H1 (cell line): ENCODE data around the gene GNAI2. TPM values are rescaled to one million over a fixed set of nuclear protein-coding genes. Genes with fewer than 3 reads are reported as not detected.

Experiments used
- CTCF ChIA-PET: fragments of 300-600 bp; sonication (Branson Sonifier 250); formaldehyde crosslinking; loops from one replicate; lab custom pipeline; 2021; ENCODE audit not compliant: partially characterized antibody; lab: Charles Lee
- POLR2A ChIA-PET: fragments of 300-600 bp; sonication (Branson Sonifier 250); formaldehyde crosslinking; loops from one replicate; lab custom pipeline; 2021; ENCODE audit warnings: inconsistent platforms; ENCODE audit not compliant: partially characterized antibody; lab: Charles Lee
- DNase-seq, 2 experiments: peaks; one replicate each; pipeline versions ENCODE4 v3.0.0 to v3.0.0-alpha.2; 2010 to 2022; ENCODE audit warnings: low spot score in 2 of 2, low read depth in 1 of 2, mixed read lengths in 1 of 2
- FAIRE-seq: peaks from 2 replicates; lab custom pipeline; 2011; peaks lifted over from hg19 to GRCh38; lab: Jason Lieb, UNC
- H2AFZ ChIP-seq: 2 replicates; pipeline ENCODE4 v1.8.1; 2012; ENCODE audit warnings: low read length, inconsistent platforms
- H2AK5ac ChIP-seq: 2 replicates; pipeline ENCODE4 v1.6.1; 2013; ENCODE audit warnings: low read depth, low read length
- H2BK120ac ChIP-seq: replicated peaks from 2 replicates; pipeline ENCODE3; 2013; ENCODE audit warnings: low read depth, low read length, inconsistent platforms
- H2BK12ac ChIP-seq: 2 replicates; pipeline ENCODE4 v1.6.1; 2013; ENCODE audit warnings: low read depth, low read length
- H2BK15ac ChIP-seq: 2 replicates; pipeline ENCODE4 v1.6.1; 2013; ENCODE audit warnings: low read length
- H2BK20ac ChIP-seq: 2 replicates; pipeline ENCODE4 v1.6.1; 2013; ENCODE audit warnings: low read length
- H2BK5ac ChIP-seq: 2 replicates; pipeline ENCODE4 v1.6.1; 2013; ENCODE audit warnings: low read depth, low read length
- H3K14ac ChIP-seq: 2 replicates; pipeline ENCODE4 v1.6.1; 2013; ENCODE audit warnings: inconsistent platforms; ENCODE audit not compliant: insufficient read length
- H3K18ac ChIP-seq: 2 replicates; pipeline ENCODE4 v1.6.1; 2013; ENCODE audit warnings: low read length; ENCODE audit errors: extremely low read depth
- H3K23ac ChIP-seq: 2 replicates; pipeline ENCODE4 v1.6.1; 2013; ENCODE audit warnings: inconsistent platforms; ENCODE audit not compliant: insufficient read length
- H3K23me2 ChIP-seq: 2 replicates; pipeline ENCODE4 v1.6.1; 2013; ENCODE audit warnings: low read depth, low read length
- H3K27ac ChIP-seq: 2 replicates; pipeline ENCODE4 v1.6.1; 2011; ENCODE audit warnings: low read depth, low read length, inconsistent platforms
- H3K27me3 ChIP-seq, 4 experiments: replicated peaks in 1 of 4; 1 replicate in 1 of 4; 2 replicates in 3 of 4; pipeline versions ENCODE4 v1.6.1 to v1.8.1; 2011 to 2013; ENCODE audit warnings: low read length in 3 of 4, mild to moderate bottlenecking in 3 of 4, inconsistent platforms in 2 of 4, mixed read lengths in 2 of 4, moderate library complexity in 1 of 4; ENCODE audit not compliant: control insufficient read depth in 3 of 4, insufficient read depth in 3 of 4; ENCODE audit errors: extremely low read depth in 1 of 4
- H3K36me3 ChIP-seq, 4 experiments: 2 replicates each; pipeline versions ENCODE4 v1.6.1 to v1.8.1; 2011 to 2013; ENCODE audit warnings: mild to moderate bottlenecking in 4 of 4, low read length in 3 of 4, moderate library complexity in 2 of 4, control low read depth in 1 of 4, inconsistent platforms in 1 of 4; ENCODE audit not compliant: insufficient read depth in 4 of 4, control insufficient read depth in 2 of 4
- H3K4ac ChIP-seq: replicated peaks from 2 replicates; pipeline ENCODE3; 2013; ENCODE audit warnings: low read length, low read depth, mixed read lengths, inconsistent platforms; ENCODE audit not compliant: insufficient read length
- H3K4me1 ChIP-seq, 4 experiments: replicated peaks in 1 of 4; 1 replicate in 1 of 4; 2 replicates in 3 of 4; pipeline versions ENCODE4 v1.6.1 to v1.8.1; 2011 to 2013; ENCODE audit warnings: low read length in 3 of 4, inconsistent platforms in 2 of 4, mixed read lengths in 1 of 4; ENCODE audit not compliant: insufficient read depth in 4 of 4, control insufficient read depth in 3 of 4
- H3K4me2 ChIP-seq, 2 experiments: 2 replicates each; pipeline versions ENCODE4 v1.6.1 to v1.8.1; 2011 to 2013; ENCODE audit warnings: low read depth in 2 of 2, low read length in 2 of 2, control low read depth in 1 of 2, inconsistent platforms in 1 of 2, mild to moderate bottlenecking in 1 of 2; ENCODE audit not compliant: insufficient read depth in 1 of 2
- H3K4me3 ChIP-seq, 4 experiments: fragments of 200-600, 300-600 bp in 1 of 4; sonication (generic), shearing (Covaris generic), sonication (Bioruptor Twin) in 1 of 4; 2 replicates each; pipeline versions ENCODE4 v1.5.1 to v1.8.1; 2011 to 2016; ENCODE audit warnings: low read length in 4 of 4, low read depth in 3 of 4, control low read depth in 2 of 4, inconsistent platforms in 2 of 4, mild to moderate bottlenecking in 2 of 4, mixed read lengths in 1 of 4, moderate library complexity in 1 of 4; ENCODE audit not compliant: insufficient read depth in 2 of 4; ENCODE audit errors: extremely low read depth in 1 of 4
- H3K56ac ChIP-seq: replicated peaks from 2 replicates; pipeline ENCODE3; 2013; ENCODE audit warnings: low read depth, mild to moderate bottlenecking, mixed read lengths, low read length, inconsistent platforms; ENCODE audit not compliant: insufficient read length
- H3K79me1 ChIP-seq: 2 replicates; pipeline ENCODE4 v1.6.1; 2013; ENCODE audit warnings: low read depth, low read length, control low read depth
- H3K79me2 ChIP-seq, 2 experiments: 2 replicates each; pipeline versions ENCODE4 v1.6.1 to v1.8.1; 2012 to 2013; ENCODE audit warnings: low read length in 2 of 2, mild to moderate bottlenecking in 2 of 2, inconsistent platforms in 1 of 2; ENCODE audit not compliant: insufficient read depth in 2 of 2, control insufficient read depth in 1 of 2
- H3K9ac ChIP-seq, 4 experiments: replicated peaks in 1 of 4; 1 replicate in 1 of 4; 2 replicates in 3 of 4; pipeline versions ENCODE4 v1.6.1 to v1.8.1; 2011 to 2013; ENCODE audit warnings: low read depth in 3 of 4, low read length in 3 of 4, control low read depth in 2 of 4, mild to moderate bottlenecking in 2 of 4, moderate library complexity in 2 of 4, inconsistent platforms in 1 of 4; ENCODE audit errors: extremely low read depth in 1 of 4
- H3K9me3 ChIP-seq, 2 experiments: 2 replicates each; pipeline versions ENCODE4 v1.6.1 to v1.8.1; 2012 to 2013; ENCODE audit warnings: mild to moderate bottlenecking in 2 of 2, moderate library complexity in 2 of 2, control low read depth in 1 of 2, inconsistent platforms in 1 of 2, low read depth in 1 of 2, low read length in 1 of 2, mixed read lengths in 1 of 2; ENCODE audit not compliant: insufficient read depth in 2 of 2
- H4K20me1 ChIP-seq, 2 experiments: replicated peaks in 1 of 2; 2 replicates each; pipeline versions ENCODE3 to v1.8.1; 2011 to 2013; ENCODE audit warnings: inconsistent platforms in 2 of 2, low read length in 2 of 2, mild to moderate bottlenecking in 1 of 2; ENCODE audit not compliant: insufficient read depth in 2 of 2, control insufficient read depth in 1 of 2
- H4K5ac ChIP-seq: 2 replicates; pipeline ENCODE4 v1.6.1; 2013; ENCODE audit warnings: low read length, low read depth, mixed read lengths, inconsistent platforms; ENCODE audit not compliant: insufficient read length
- H4K8ac ChIP-seq: 2 replicates; pipeline ENCODE4 v1.8.0; 2013; ENCODE audit warnings: mild to moderate bottlenecking, moderate library complexity, low read length, inconsistent platforms; ENCODE audit not compliant: insufficient read depth; ENCODE audit errors: extremely low read depth
- H4K91ac ChIP-seq: replicated peaks from 2 replicates; pipeline ENCODE3; 2013; ENCODE audit warnings: low read length, mixed read lengths, inconsistent platforms; ENCODE audit not compliant: insufficient read length
- ATF2 ChIP-seq: IDR thresholded peaks from 2 replicates; pipeline ENCODE4 v1.6.1; 2012; ENCODE audit warnings: low read length, inconsistent platforms
- CTCF ChIP-seq, 3 experiments: IDR thresholded peaks; 1 replicate in 2 of 3; 2 replicates in 1 of 3; pipeline versions ENCODE4 v1.5.1 to v1.6.1; 2011; ENCODE audit warnings: low read length in 3 of 3, mild to moderate bottlenecking in 3 of 3, inconsistent platforms in 2 of 3, low read depth in 1 of 3, moderate library complexity in 1 of 3; ENCODE audit not compliant: insufficient read depth in 1 of 3; ENCODE audit errors: control extremely low read depth in 1 of 3
- MAFK ChIP-seq: IDR thresholded peaks from 2 replicates; pipeline ENCODE4 v1.6.1; 2012; ENCODE audit warnings: low read depth, mild to moderate bottlenecking, improper control_type of control experiment, low read length
- PHF8 ChIP-seq: fragments of 200-600 bp; sonication (generic); conservative IDR thresholded peaks from 2 replicates; pipeline ENCODE4 v1.7.1; 2012; ENCODE audit warnings: low read depth, mild to moderate bottlenecking, inconsistent platforms, low read length, moderate library complexity
- POLR2A ChIP-seq, 2 experiments: IDR thresholded peaks; 1 replicate in 1 of 2; 2 replicates in 1 of 2; pipeline ENCODE4 v1.6.1; 2011; ENCODE audit warnings: low read depth in 2 of 2, low read length in 2 of 2, mild to moderate bottlenecking in 2 of 2; ENCODE audit errors: control extremely low read depth in 1 of 2
- SUZ12 ChIP-seq: fragments of 200-600 bp; sonication (generic); IDR thresholded peaks from 2 replicates; pipeline ENCODE4 v1.6.1; 2012; ENCODE audit warnings: mild to moderate bottlenecking, inconsistent platforms, low read length, moderate library complexity, mixed read lengths
- TAF1 ChIP-seq: IDR thresholded peaks from 2 replicates; pipeline ENCODE4 v1.6.1; 2011; ENCODE audit warnings: mild to moderate bottlenecking, low read depth, low read length
- WGBS, 2 experiments: shearing (Covaris generic) in 1 of 2; methylation state at CpG; one replicate each; pipeline versions ENCODE4 v1.1.6 to v1.1.7; 2013 to 2015; ENCODE audit warnings: low lambda C conversion rate in 2 of 2, mixed read lengths in 2 of 2, inconsistent platforms in 1 of 2, low coverage in 1 of 2, missing lambda C conversion rate in 1 of 2; ENCODE audit not compliant: insufficient replicate concordance in 2 of 2, insufficient coverage in 1 of 2, insufficient read length in 1 of 2; ENCODE audit errors: extremely low coverage in 1 of 2, missing lambda C conversion rate in 1 of 2; 5-methylcytosine and 5-hydroxymethylcytosine counted together
- polyA plus RNA-seq, 7 experiments: library from polyadenylated mRNA; depleted of rRNA in 3 of 7; stranded (reverse) in 5 of 7; unstranded in 2 of 7; fragments of >200 nt in 5 of 7; fragments of 200-250 nt in 2 of 7; gene quantifications; 1 replicate in 5 of 7; 2 replicates in 1 of 7; 4 replicates in 1 of 7; pipeline versions ENCODE4 v1.2.1 to v1.2.3, GENCODE V29; 2011 to 2013; ENCODE audit warnings: missing spikeins in 2 of 7, mixed read lengths in 2 of 7
- total RNA-seq: library from RNA; stranded (reverse); fragmentation: NEBNext Ultra II Directional; extraction: Animal tissue kit (Norgen Biotek cat#: 25700); gene quantifications from 2 replicates; pipeline ENCODE4 v1.2.1, GENCODE V29; 2021
- TF ChIP-seq, protein P1 (sequence below): IDR thresholded peaks from 2 replicates; pipeline ENCODE4 v1.6.1; 2012; ENCODE audit warnings: inconsistent platforms

The GNAI2 gene
- total and polyA plus RNA-seq, 2 of the 8 experiments (the other 6 are each of a cell fraction or from before 2014, with no cell fraction given), result 168 to 539 TPM

DNA sequence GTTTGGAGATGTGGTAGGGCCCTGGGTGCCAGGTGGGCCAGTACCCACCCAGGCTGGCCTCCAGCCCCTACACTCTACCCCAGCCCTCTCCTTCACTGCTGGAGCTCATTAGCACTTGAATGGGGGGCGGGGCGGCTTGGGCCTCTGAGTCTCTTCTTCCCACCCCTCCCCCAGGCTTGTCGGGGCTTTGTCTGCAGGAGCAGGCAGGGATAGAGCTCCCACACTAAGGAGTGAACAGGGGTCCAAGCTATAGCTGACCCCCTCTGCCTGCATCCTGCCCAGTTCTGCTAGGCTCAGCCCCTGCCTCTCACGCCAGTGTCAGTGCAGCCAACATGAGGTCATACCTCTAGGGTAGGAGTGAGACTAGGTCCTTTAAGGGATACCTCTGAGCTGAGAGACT lies 5.2 kb downstream of the GNAI2 start:
- Histone ChIP-seq H3K4me1 (peaks cover 6 to 76% (median 70%) of the 10 kb centered on the region in 4 experiments), H2BK15ac (peak overlapping the region; percentile 99; the same call in 1 of the 2 replicates), H2BK12ac (peak overlapping the region; percentile 95), H3K23ac (no peak overlapping the region), H4K91ac (peak overlapping the region; percentile 85), H3K18ac (peak overlapping the region; percentile 100), H2BK120ac (peak overlapping the region; percentile 75), H3K4me3 (peak overlapping the region; percentile 5 to 53 (median 23); a peak in 6 of 8 replicates), H2BK20ac (peak overlapping the region; percentile 99), H2AFZ (no peak overlapping the region), H4K20me1 (peaks cover 15 to 41% of the 10 kb centered on the region in 2 experiments), H3K56ac (no peak overlapping the region), H3K4me2 (peak overlapping the region; percentile 87 to 96), H4K8ac (peak overlapping the region; percentile 60), H3K27me3 (no peaks in the 10 kb centered on the region), H3K79me1 (peaks cover 25% of the 10 kb centered on the region), H3K27ac (peak overlapping the region; percentile 80), H3K23me2 (peaks cover 21% of the 10 kb centered on the region; the same call in 1 of the 2 replicates), H2AK5ac (peak overlapping the region; percentile 93), H3K36me3 (peaks cover 0 to 3% (median 0%) of the 10 kb centered on the region in 4 experiments; a peak in 1 of 8 replicates), H3K9ac (peak overlapping the region in 3 of 4 experiments; percentile 15 to 52 (median 47); a peak in 5 of 7 replicates), H3K9me3 (no peaks in the 10 kb centered on the region), H3K4ac (peak overlapping the region; percentile 70), H4K5ac (peak overlapping the region; percentile 94), H3K79me2 (peaks cover 33 to 93% of the 10 kb centered on the region in 2 experiments), H2BK5ac (peak overlapping the region; percentile 98), H3K14ac (peak overlapping the region; percentile 2)
- FAIRE-seq (no peak), DNase-seq (peak in 1 of 2 experiments; percentile 94)
- ChIA-PET POLR2A (interaction anchor here (0.8 to 3.4 kb wide), 15 partner anchors 10 to 262 kb away, joined by 3 to 41 read pairs (median 4); partner anchors contain the start of gene CACNA2D2), CTCF (interaction anchor here (0.6 to 53.5 kb wide), 9 partner anchors 18 to 146 kb away, joined by 3 to 2149 read pairs (median 3); partner anchors contain the start of genes GNAI2, GNAT1, LSMEM2 and SEMA3B)
- WGBS, 2 experiments, result 0% methylated on average over 4 of the region's 4 CpGs; no CpG with 5 or more reads in 1 of the 2 experiments
- no peak for TF ChIP-seq SUZ12
- no peak for TF ChIP-seq ATF2
- TF ChIP-seq MAFK, result no peak
- peak; percentile 57; the same call in 1 of the 2 replicates for TF ChIP-seq TAF1
- no peak for TF ChIP-seq CTCF (IDR thresholded peaks at IDR 0.05; ENCODE audit: control extremely low read depth in 1 of 3, insufficient read depth in 1 of 3, low read depth in 1 of 3, low read length in 3 of 3)
- no peak for TF ChIP-seq PHF8
- TF ChIP-seq POLR2A (IDR thresholded peaks at IDR 0.05; ENCODE audit: control extremely low read depth in 1 of 2, low read depth in 2 of 2, low read length in 2 of 2), result peak in 1 of 2 experiments; percentile 49; a peak in 2 of 3 replicates
- TF ChIP-seq, protein P1, sequence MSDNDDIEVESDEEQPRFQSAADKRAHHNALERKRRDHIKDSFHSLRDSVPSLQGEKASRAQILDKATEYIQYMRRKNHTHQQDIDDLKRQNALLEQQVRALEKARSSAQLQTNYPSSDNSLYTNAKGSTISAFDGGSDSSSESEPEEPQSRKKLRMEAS, result no peak
